DMS53 (cell line): ENCODE data around the gene LSM10.

Experiments used
- DNase-seq: peaks from one replicate; lab custom pipeline; 2025; lab: John Stamatoyannopoulos, UW

The LSM10 gene

GRCh38 chr1:36351227-36351977 lies 46.3 kb downstream of the LSM10 start:
- DNase-seq: no peak

GRCh38 chr1:36350659-36351226 lies 47.0 kb downstream of the LSM10 start:
- DNase-seq: no peak

- DNase-seq: no peak
These were observed 47.9 kb downstream of the LSM10 start for GRCh38 chr1:36349839-36350238.

GRCh38 chr1:36349241-36349671 lies 48.5 kb downstream of the LSM10 start:
- no peak for DNase-seq

GRCh38 chr1:36346741-36347370 lies 50.9 kb downstream of the LSM10 start:
- no peak for DNase-seq

- DNase-seq: no peak
These were observed 52.4 kb downstream of the LSM10 start for GRCh38 chr1:36345353-36345752.

GRCh38 chr1:36344395-36344680 lies 53.4 kb downstream of the LSM10 start:
- no peak for DNase-seq

- DNase-seq: no peak
These were observed 53.9 kb downstream of the LSM10 start for GRCh38 chr1:36343651-36344394.
